Activated CD8-positive, alpha-beta T cell treated with anti-CD3 and anti-CD28 coated beads, Interleukin-2, amount 10 ng/mL, durations not matched to agents 7 days and 5 days (primary cell): ENCODE data around the gene FYB1. TPM values are rescaled to one million over a fixed set of nuclear protein-coding genes. Genes with fewer than 3 reads are reported as not detected.

Source experiments
- ATAC-seq: fragments of 150-1000 bp; cut with Tn5 transposase; one replicate; pipeline ENCODE4 v1.10.0; 2021; ENCODE audit warnings: moderate library complexity
- CTCF ChIA-PET: fragments of 350-600 bp; sonication (Branson Sonifier 250); formaldehyde crosslinking; loops from one replicate; lab custom pipeline; 2021; ENCODE audit warnings: antibody characterized with exemption; lab: Charles Lee
- POLR2A ChIA-PET: fragments of 350-600 bp; sonication (Branson Sonifier 250); formaldehyde crosslinking; loops from one replicate; lab custom pipeline; 2021; ENCODE audit warnings: antibody characterized with exemption; lab: Charles Lee
- DNase-seq: peaks from one replicate; pipeline ENCODE4 v3.0.0-alpha.2; 2020
- H3K27ac Mint-ChIP-seq: one replicate; pipeline ENCODE4 v1.8.0; 2021; ENCODE audit warnings: mild to moderate bottlenecking, mixed read lengths
- H3K27me3 Mint-ChIP-seq: one replicate; pipeline ENCODE4 v1.8.0; 2021; ENCODE audit warnings: low read depth, mixed read lengths
- H3K36me3 Mint-ChIP-seq: one replicate; pipeline ENCODE4 v1.8.0; 2021; ENCODE audit warnings: low read depth, mixed read lengths
- H3K4me1 Mint-ChIP-seq: one replicate; pipeline ENCODE4 v1.8.0; 2021; ENCODE audit warnings: low read depth, mixed read lengths
- H3K4me3 Mint-ChIP-seq: one replicate; pipeline ENCODE4 v1.8.0; 2021; ENCODE audit warnings: mild to moderate bottlenecking, mixed read lengths
- H3K9me3 Mint-ChIP-seq: one replicate; pipeline ENCODE4 v1.8.0; 2022; ENCODE audit warnings: mixed read lengths; ENCODE audit not compliant: insufficient read depth
- total RNA-seq, 2 experiments: library from RNA; stranded (reverse); gene quantifications; one replicate each; pipeline ENCODE4 v1.2.3, GENCODE V29; 2021

Gene FYB1
- total RNA-seq, 2 experiments from 2014 or later, result 198 to 215 TPM

GRCh38 chr5:39216631-39217030 is 2.7 kb downstream of the FYB1 start:
- H3K4me3 Mint-ChIP-seq, result peak overlapping the region; percentile 68
- H3K27ac Mint-ChIP-seq, result peak overlapping the region; percentile 80
- no peaks in the 10 kb centered on the region for H3K9me3 Mint-ChIP-seq
- ChIA-PET POLR2A (interaction anchor here (0.6 to 4.5 kb wide), 15 partner anchors 8 to 67 kb away, joined by 3 to 25 read pairs (median 7); no protein-coding TSS in a partner anchor), CTCF (interaction anchor here (0.9 to 10.3 kb wide), 40 partner anchors 8 to 354 kb away, joined by 3 to 319 read pairs (median 12); partner anchors contain the start of gene DAB2)
- H3K27me3 Mint-ChIP-seq, result no peaks in the 10 kb centered on the region
- peaks cover 64% of the 10 kb centered on the region for H3K4me1 Mint-ChIP-seq
- no peak for DNase-seq
- peaks cover 10% of the 10 kb centered on the region for H3K36me3 Mint-ChIP-seq
- no peak for ATAC-seq

- ATAC-seq, result no peak
- peaks cover 11% of the 10 kb centered on the region for H3K36me3 Mint-ChIP-seq
- ChIA-PET POLR2A (interaction anchor here (0.7 to 4.5 kb wide), 8 partner anchors 13 to 58 kb away, joined by 3 to 25 read pairs (median 8); no protein-coding TSS in a partner anchor), CTCF (interaction anchor here (1.4 to 10.3 kb wide), 19 partner anchors 7 to 332 kb away, joined by 4 to 319 read pairs (median 30); no protein-coding TSS in a partner anchor)
- peak overlapping the region; percentile 54 for H3K4me3 Mint-ChIP-seq
- H3K27me3 Mint-ChIP-seq, result no peaks in the 10 kb centered on the region
- H3K27ac Mint-ChIP-seq, result peak overlapping the region; percentile 79
- H3K4me1 Mint-ChIP-seq, result peaks cover 71% of the 10 kb centered on the region
- H3K9me3 Mint-ChIP-seq, result no peaks in the 10 kb centered on the region
- DNase-seq, result no peak
Measured at GRCh38 chr5:39215857-39216256, 3.5 kb downstream of the FYB1 start.

- CTCF ChIA-PET, result interaction anchor here (3.7 to 10.3 kb wide), 5 partner anchors 12 to 161 kb away, joined by 41 to 319 read pairs (median 85); no protein-coding TSS in a partner anchor
- ATAC-seq (peak; percentile 16), DNase-seq (peak; percentile 53)
- H3K4me1 Mint-ChIP-seq, result peaks cover 78% of the 10 kb centered on the region
- peaks cover 14% of the 10 kb centered on the region for H3K36me3 Mint-ChIP-seq
- peak overlapping the region; percentile 54 for H3K4me3 Mint-ChIP-seq
- POLR2A ChIA-PET, result interaction anchor here (3.4 kb wide), 1 partner anchor 12 kb away, joined by 18 read pairs; no protein-coding TSS in a partner anchor
- H3K27me3 Mint-ChIP-seq, result no peaks in the 10 kb centered on the region
- no peaks in the 10 kb centered on the region for H3K9me3 Mint-ChIP-seq
- H3K27ac Mint-ChIP-seq, result peak overlapping the region; percentile 88
Measured at GRCh38 chr5:39214912-39215709, 4.3 kb downstream of the FYB1 start.

- peak overlapping the region; percentile 88 for H3K27ac Mint-ChIP-seq
- ChIA-PET CTCF (interaction anchor here (2.3 to 5.3 kb wide), 6 partner anchors 13 to 69 kb away, joined by 10 to 40 read pairs (median 22); no protein-coding TSS in a partner anchor), POLR2A (interaction anchor here (0.6 to 5.6 kb wide), 4 partner anchors 13 to 141 kb away, joined by 3 to 84 read pairs (median 3); no protein-coding TSS in a partner anchor)
- peak overlapping the region; percentile 64 for H3K4me3 Mint-ChIP-seq
- H3K4me1 Mint-ChIP-seq, result peaks cover 87% of the 10 kb centered on the region
- ATAC-seq (no peak), DNase-seq (no peak)
- H3K27me3 Mint-ChIP-seq, result no peaks in the 10 kb centered on the region
- no peaks in the 10 kb centered on the region for H3K9me3 Mint-ChIP-seq
- peaks cover 14% of the 10 kb centered on the region for H3K36me3 Mint-ChIP-seq
Measured at GRCh38 chr5:39213447-39214207, 5.7 kb downstream of the FYB1 start.

- POLR2A ChIA-PET, result interaction anchor here (0.6 to 5.6 kb wide), 9 partner anchors 11 to 109 kb away, joined by 3 to 84 read pairs (median 4); no protein-coding TSS in a partner anchor
- peak; percentile 50 for DNase-seq
- H3K36me3 Mint-ChIP-seq, result peaks cover 14% of the 10 kb centered on the region
- CTCF ChIA-PET, result interaction anchor here (0.6 to 5.3 kb wide), 16 partner anchors 9 to 336 kb away, joined by 3 to 40 read pairs (median 6); no protein-coding TSS in a partner anchor
- H3K9me3 Mint-ChIP-seq, result no peaks in the 10 kb centered on the region
- ATAC-seq, result peak; percentile 10
- no peaks in the 10 kb centered on the region for H3K27me3 Mint-ChIP-seq
- peaks cover 91% of the 10 kb centered on the region for H3K4me1 Mint-ChIP-seq
- peak overlapping the region; percentile 93 for H3K27ac Mint-ChIP-seq
- peak overlapping the region; percentile 65 for H3K4me3 Mint-ChIP-seq
Measured at GRCh38 chr5:39211773-39212172, 7.6 kb downstream of the FYB1 start.

GRCh38 chr5:39209924-39210323 is 9.4 kb downstream of the FYB1 start:
- Mint-ChIP-seq H3K36me3 (peaks cover 11% of the 10 kb centered on the region), H3K9me3 (no peaks in the 10 kb centered on the region), H3K27ac (peak overlapping the region; percentile 93), H3K27me3 (no peaks in the 10 kb centered on the region), H3K4me1 (peaks cover 93% of the 10 kb centered on the region), H3K4me3 (peak overlapping the region; percentile 66)
- ChIA-PET POLR2A (interaction anchor here (0.6 to 5.6 kb wide), 6 partner anchors 9 to 43 kb away, joined by 3 to 84 read pairs (median 8); no protein-coding TSS in a partner anchor), CTCF (interaction anchor here (1.0 to 5.3 kb wide), 5 partner anchors 7 to 74 kb away, joined by 4 to 40 read pairs (median 4); no protein-coding TSS in a partner anchor)
- peak; percentile 92 for DNase-seq
- peak; percentile 77 for ATAC-seq

GRCh38 chr5:39208471-39208870 is 10.9 kb downstream of the FYB1 start:
- H3K9me3 Mint-ChIP-seq, result no peaks in the 10 kb centered on the region
- H3K27me3 Mint-ChIP-seq, result no peaks in the 10 kb centered on the region
- H3K36me3 Mint-ChIP-seq, result peaks cover 9% of the 10 kb centered on the region
- peak; percentile 67 for DNase-seq
- H3K4me3 Mint-ChIP-seq, result peak overlapping the region; percentile 66
- H3K4me1 Mint-ChIP-seq, result peaks cover 93% of the 10 kb centered on the region
- ATAC-seq, result peak; percentile 28
- CTCF ChIA-PET, result interaction anchor here (0.7 to 2.9 kb wide), 6 partner anchors 9 to 316 kb away, joined by 3 to 14 read pairs (median 4); no protein-coding TSS in a partner anchor
- POLR2A ChIA-PET, result interaction anchor here (0.9 to 5.6 kb wide), 5 partner anchors 7 to 61 kb away, joined by 3 to 84 read pairs (median 11); no protein-coding TSS in a partner anchor
- peak overlapping the region; percentile 93 for H3K27ac Mint-ChIP-seq

GRCh38 chr5:39207345-39208045 is 11.9 kb downstream of the FYB1 start:
- H3K27ac Mint-ChIP-seq, result peak overlapping the region; percentile 93
- H3K4me3 Mint-ChIP-seq, result peak overlapping the region; percentile 66
- no peaks in the 10 kb centered on the region for H3K27me3 Mint-ChIP-seq
- peaks cover 87% of the 10 kb centered on the region for H3K4me1 Mint-ChIP-seq
- H3K9me3 Mint-ChIP-seq, result no peaks in the 10 kb centered on the region
- ChIA-PET CTCF (interaction anchor here (2.9 kb wide), 1 partner anchor 10 kb away, joined by 14 read pairs; no protein-coding TSS in a partner anchor), POLR2A (interaction anchor here (2.3 kb wide), 1 partner anchor 10 kb away, joined by 7 read pairs; no protein-coding TSS in a partner anchor)
- ATAC-seq (no peak), DNase-seq (no peak)
- H3K36me3 Mint-ChIP-seq, result peaks cover 8% of the 10 kb centered on the region

GRCh38 chr5:39206630-39207321 is 12.6 kb downstream of the FYB1 start:
- Mint-ChIP-seq H3K36me3 (peaks cover 11% of the 10 kb centered on the region), H3K27ac (peak overlapping the region; percentile 81), H3K4me1 (peaks cover 80% of the 10 kb centered on the region), H3K27me3 (no peaks in the 10 kb centered on the region), H3K9me3 (no peaks in the 10 kb centered on the region), H3K4me3 (peak overlapping the region; percentile 42)
- ATAC-seq (no peak), DNase-seq (no peak)
- POLR2A ChIA-PET, result no interaction called here
- CTCF ChIA-PET, result interaction anchor here (1.1 to 7.8 kb wide), 2 partner anchors 12 to 76 kb away, joined by 4 to 175 read pairs; partner anchors contain the start of gene FYB1

GRCh38 chr5:39205550-39205949 is 13.8 kb downstream of the FYB1 start:
- Mint-ChIP-seq H3K4me3 (peak overlapping the region; percentile 86), H3K27me3 (no peaks in the 10 kb centered on the region), H3K27ac (peak overlapping the region; percentile 86), H3K36me3 (peaks cover 16% of the 10 kb centered on the region), H3K4me1 (peaks cover 69% of the 10 kb centered on the region), H3K9me3 (no peaks in the 10 kb centered on the region)
- ATAC-seq, result no peak
- CTCF ChIA-PET, result interaction anchor here (0.8 to 7.8 kb wide), 3 partner anchors 10 to 77 kb away, joined by 3 to 175 read pairs (median 4); partner anchors contain the start of gene FYB1
- DNase-seq, result no peak
- POLR2A ChIA-PET, result interaction anchor here (0.8 to 1.1 kb wide), 4 partner anchors 12 to 40 kb away, joined by 3 to 7 read pairs (median 4); no protein-coding TSS in a partner anchor
